Measurements from ENCODE around the gene NXPH3.

DNA sequence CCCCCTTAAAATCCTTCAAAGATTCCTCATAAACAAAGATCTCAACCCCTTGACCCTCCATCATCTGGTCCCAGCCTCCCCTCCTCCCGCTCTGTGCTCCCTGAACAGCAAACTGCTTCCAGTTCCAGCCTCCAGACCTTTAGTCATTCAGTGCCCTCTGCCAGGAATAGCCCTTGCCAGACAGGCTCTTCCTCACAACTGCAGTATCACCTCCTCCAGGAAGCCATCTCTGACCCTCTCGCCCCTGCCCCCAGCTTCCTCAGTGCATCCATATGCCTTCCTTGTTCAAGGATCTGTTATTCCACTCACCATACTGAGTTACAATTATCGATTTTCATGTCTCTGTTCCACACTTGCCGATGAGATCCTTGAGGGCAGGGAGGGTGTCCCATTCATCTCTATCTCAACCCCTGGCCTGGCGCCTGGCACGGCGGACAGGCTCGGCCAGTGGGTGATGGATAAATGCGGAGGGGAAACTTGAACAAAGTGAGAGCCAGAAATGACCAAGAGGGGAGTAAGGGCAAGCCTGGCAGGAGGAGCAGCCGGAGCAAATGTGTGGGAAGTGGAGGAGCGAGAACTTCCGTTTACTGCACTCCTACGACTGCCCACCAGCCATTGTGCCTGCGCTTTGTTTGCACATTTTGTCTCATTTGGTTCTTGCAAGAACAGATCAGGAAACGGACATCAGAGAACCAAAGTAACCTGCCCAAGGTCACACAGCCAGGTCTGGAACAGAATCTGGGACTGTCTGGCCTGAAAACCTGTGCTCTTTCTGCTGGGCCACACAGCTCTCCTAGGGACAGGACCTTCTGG lies 2.0 kb upstream of the NXPH3 start:
- no peak for TF ChIP-seq POLR2A (IDR thresholded peaks at IDR 0.05)
- TF ChIP-seq, protein P1, sequence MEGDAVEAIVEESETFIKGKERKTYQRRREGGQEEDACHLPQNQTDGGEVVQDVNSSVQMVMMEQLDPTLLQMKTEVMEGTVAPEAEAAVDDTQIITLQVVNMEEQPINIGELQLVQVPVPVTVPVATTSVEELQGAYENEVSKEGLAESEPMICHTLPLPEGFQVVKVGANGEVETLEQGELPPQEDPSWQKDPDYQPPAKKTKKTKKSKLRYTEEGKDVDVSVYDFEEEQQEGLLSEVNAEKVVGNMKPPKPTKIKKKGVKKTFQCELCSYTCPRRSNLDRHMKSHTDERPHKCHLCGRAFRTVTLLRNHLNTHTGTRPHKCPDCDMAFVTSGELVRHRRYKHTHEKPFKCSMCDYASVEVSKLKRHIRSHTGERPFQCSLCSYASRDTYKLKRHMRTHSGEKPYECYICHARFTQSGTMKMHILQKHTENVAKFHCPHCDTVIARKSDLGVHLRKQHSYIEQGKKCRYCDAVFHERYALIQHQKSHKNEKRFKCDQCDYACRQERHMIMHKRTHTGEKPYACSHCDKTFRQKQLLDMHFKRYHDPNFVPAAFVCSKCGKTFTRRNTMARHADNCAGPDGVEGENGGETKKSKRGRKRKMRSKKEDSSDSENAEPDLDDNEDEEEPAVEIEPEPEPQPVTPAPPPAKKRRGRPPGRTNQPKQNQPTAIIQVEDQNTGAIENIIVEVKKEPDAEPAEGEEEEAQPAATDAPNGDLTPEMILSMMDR (IDR thresholded peaks at IDR 0.05), result no peak

Measured in Peyer's patch (tissue), 4 donors.